HEK293 (cell line): Measurements from ENCODE around the gene PXYLP1.

Experiments used
- CTCF ChIA-PET: fragments of 350-600 bp; formaldehyde crosslinking; extraction: SDS; loops from one replicate; lab custom pipeline; 2021; ENCODE audit warnings: antibody characterized with exemption; lab: Yijun Ruan, JAX
- POLR2A ChIA-PET: fragments of 300-600 bp; formaldehyde crosslinking; extraction: SDS; loops from one replicate; lab custom pipeline; 2020; ENCODE audit warnings: antibody characterized with exemption, inconsistent platforms; lab: Yijun Ruan, JAX
- H3K27ac ChIP-seq: fragments of 200-500 bp; sonication (Bioruptor generic); 2 replicates; pipeline ENCODE4 v1.5.1; 2014; ENCODE audit warnings: low read depth, low read length, control low read depth, inconsistent platforms; ENCODE audit errors: extremely low read depth
- H3K36me3 ChIP-seq, 2 experiments: fragments of 200-500 bp in 1 of 2; sonication (Bioruptor generic) in 1 of 2; 1 replicate in 1 of 2; 2 replicates in 1 of 2; pipeline ENCODE4 v1.5.1; 2014 to 2017; ENCODE audit warnings: inconsistent platforms in 2 of 2, low read length in 2 of 2; ENCODE audit not compliant: control insufficient read depth in 2 of 2, insufficient read depth in 1 of 2
- H3K4me1 ChIP-seq: fragments of 200-500 bp; sonication (Bioruptor generic); 2 replicates; pipeline ENCODE4 v1.5.1; 2014; ENCODE audit warnings: mild to moderate bottlenecking, low read length, inconsistent platforms; ENCODE audit not compliant: control insufficient read depth, insufficient read depth
- H3K4me3 ChIP-seq: 2 replicates; pipeline ENCODE4 v1.5.1; 2011; ENCODE audit warnings: low read depth, mild to moderate bottlenecking, control low read depth, low read length, moderate library complexity
- H3K9me3 ChIP-seq: fragments of 200-500 bp; sonication (Bioruptor generic); 2 replicates; pipeline ENCODE4 v1.5.1; 2014; ENCODE audit warnings: low read depth, low read length, inconsistent platforms; ENCODE audit not compliant: control insufficient read depth, insufficient read depth
- BCL11A ChIP-seq: fragments of 450-650 bp; formaldehyde crosslinking; IDR thresholded peaks from 2 replicates; pipeline ENCODE4 v1.5.1; 2016; ENCODE audit warnings: low read depth, missing biosample characterization, missing genetic modification characterization
- GLI4 ChIP-seq: fragments of 450-650 bp; formaldehyde crosslinking; IDR thresholded peaks from 2 replicates; pipeline ENCODE4 v1.5.1; 2016; ENCODE audit warnings: missing biosample characterization, missing genetic modification characterization
- SETDB1 ChIP-seq: IDR thresholded peaks from one replicate; pipeline ENCODE4 v1.6.1; 2017; ENCODE audit warnings: mild to moderate bottlenecking, low read length, moderate library complexity, mixed read lengths; ENCODE audit not compliant: insufficient read length
- TRIM28 ChIP-seq: IDR thresholded peaks from 2 replicates; pipeline ENCODE4 v1.6.1; 2011; ENCODE audit warnings: low read length, control low read depth, borderline replicate concordance
- ZIC2 ChIP-seq: fragments of 450-650 bp; formaldehyde crosslinking; IDR thresholded peaks from 2 replicates; pipeline ENCODE4 v1.5.1; 2016; ENCODE audit warnings: missing biosample characterization, missing genetic modification characterization
- ZNF184 ChIP-seq: fragments of 450-650 bp; IDR thresholded peaks from 2 replicates; pipeline ENCODE4 v1.5.1; 2018; ENCODE audit warnings: missing biosample characterization, mild to moderate bottlenecking, missing genetic modification characterization
- ZNF19 ChIP-seq: fragments of 450-650 bp; formaldehyde crosslinking; IDR thresholded peaks from 2 replicates; pipeline ENCODE4; 2016; ENCODE audit warnings: missing biosample characterization, missing genetic modification characterization, low read depth
- ZNF521 ChIP-seq: fragments of 450-650 bp; formaldehyde crosslinking; IDR thresholded peaks from 2 replicates; pipeline ENCODE4 v1.5.1; 2017; ENCODE audit warnings: missing biosample characterization, mild to moderate bottlenecking, missing genetic modification characterization
- ZNF596 ChIP-seq: fragments of 450-650 bp; IDR thresholded peaks from 2 replicates; pipeline ENCODE4 v1.5.0; 2018; ENCODE audit warnings: missing biosample characterization, mild to moderate bottlenecking, missing genetic modification characterization, moderate library complexity
- ZNF707 ChIP-seq: fragments of 450-650 bp; formaldehyde crosslinking; IDR thresholded peaks from 2 replicates; pipeline ENCODE4 v1.5.1; 2016; ENCODE audit warnings: missing biosample characterization, missing genetic modification characterization
- ZNF768 ChIP-seq: fragments of 450-650 bp; formaldehyde crosslinking; IDR thresholded peaks from 2 replicates; pipeline ENCODE4 v1.5.1; 2018; ENCODE audit warnings: missing biosample characterization, mild to moderate bottlenecking, missing genetic modification characterization
- ZNF785 ChIP-seq: fragments of 450-650 bp; formaldehyde crosslinking; IDR thresholded peaks from 2 replicates; pipeline ENCODE4 v1.5.1; 2016; ENCODE audit warnings: missing biosample characterization, missing genetic modification characterization
- TF ChIP-seq, protein P1 (sequence below): fragments of 450-650 bp; formaldehyde crosslinking; IDR thresholded peaks from 2 replicates; pipeline ENCODE4 v1.5.1; 2016; ENCODE audit warnings: missing biosample characterization, missing genetic modification characterization
- TF ChIP-seq, protein P2 (sequence below): fragments of 450-650 bp; formaldehyde crosslinking; IDR thresholded peaks from 2 replicates; pipeline ENCODE4 v1.5.1; 2017; ENCODE audit warnings: missing biosample characterization, missing genetic modification characterization
- TF ChIP-seq, protein P3 (sequence below): fragments of 450-650 bp; formaldehyde crosslinking; IDR thresholded peaks from 2 replicates; pipeline ENCODE4 v1.5.1; 2016; ENCODE audit warnings: missing biosample characterization, missing genetic modification characterization

The PXYLP1 gene

DNA sequence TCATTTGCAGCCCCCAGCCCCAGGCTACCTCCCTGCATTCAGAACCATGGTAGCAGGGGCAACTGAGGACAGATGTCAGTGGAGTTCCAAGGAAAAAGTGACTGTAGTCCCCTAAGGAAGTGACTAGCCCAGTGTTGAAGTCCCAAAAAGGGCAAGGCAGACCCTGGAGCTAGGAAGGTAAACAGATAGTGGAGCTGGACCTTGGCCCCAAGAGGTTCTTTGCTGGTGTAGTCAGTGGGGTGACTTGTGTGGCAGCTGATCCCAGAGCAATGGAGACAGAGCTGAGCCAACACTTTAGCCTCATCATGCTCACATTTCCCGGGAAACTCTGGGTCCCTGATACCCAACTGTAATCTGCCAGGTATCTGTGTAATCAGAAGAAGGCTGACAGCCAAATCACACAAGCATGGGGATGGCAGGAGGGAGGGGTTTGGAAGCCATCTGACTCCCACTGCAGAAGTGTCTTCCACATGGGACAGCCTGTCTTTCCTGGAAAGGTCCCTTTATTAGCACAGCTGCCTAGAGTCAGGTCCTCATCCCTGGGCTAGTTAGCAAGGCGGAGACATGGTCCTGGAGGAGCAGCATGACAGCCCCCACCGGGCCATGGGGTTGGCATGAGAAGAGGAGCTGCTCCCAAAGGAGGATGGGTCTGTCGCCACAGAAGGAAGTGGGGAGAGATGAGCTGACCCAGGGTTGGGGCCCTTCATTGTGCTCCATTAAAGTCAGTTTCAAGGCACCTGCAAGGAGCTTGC, 39.8 kb downstream of the PXYLP1 start:
- H3K9me3 ChIP-seq = no peaks in the 10 kb centered on the region
- H3K27ac ChIP-seq = no peak overlapping the region
- no peak overlapping the region for H3K4me3 ChIP-seq
- POLR2A ChIA-PET = no interaction called here
- no peaks in the 10 kb centered on the region for H3K4me1 ChIP-seq
- H3K36me3 ChIP-seq = no peaks in the 10 kb centered on the region
- CTCF ChIA-PET = interaction anchor here (0.6 to 0.8 kb wide), 5 partner anchors 16 to 270 kb away, joined by 3 read pairs; partner anchors contain the start of gene PXYLP1
- TF ChIP-seq ZNF596 (tag by site-specific recombination) (no peak), ZNF707 (tag by site-specific recombination) (no peak), GLI4 (tag by site-specific recombination) (no peak), ZNF768 (tag by site-specific recombination) (no peak)
- TF ChIP-seq, protein P1, sequence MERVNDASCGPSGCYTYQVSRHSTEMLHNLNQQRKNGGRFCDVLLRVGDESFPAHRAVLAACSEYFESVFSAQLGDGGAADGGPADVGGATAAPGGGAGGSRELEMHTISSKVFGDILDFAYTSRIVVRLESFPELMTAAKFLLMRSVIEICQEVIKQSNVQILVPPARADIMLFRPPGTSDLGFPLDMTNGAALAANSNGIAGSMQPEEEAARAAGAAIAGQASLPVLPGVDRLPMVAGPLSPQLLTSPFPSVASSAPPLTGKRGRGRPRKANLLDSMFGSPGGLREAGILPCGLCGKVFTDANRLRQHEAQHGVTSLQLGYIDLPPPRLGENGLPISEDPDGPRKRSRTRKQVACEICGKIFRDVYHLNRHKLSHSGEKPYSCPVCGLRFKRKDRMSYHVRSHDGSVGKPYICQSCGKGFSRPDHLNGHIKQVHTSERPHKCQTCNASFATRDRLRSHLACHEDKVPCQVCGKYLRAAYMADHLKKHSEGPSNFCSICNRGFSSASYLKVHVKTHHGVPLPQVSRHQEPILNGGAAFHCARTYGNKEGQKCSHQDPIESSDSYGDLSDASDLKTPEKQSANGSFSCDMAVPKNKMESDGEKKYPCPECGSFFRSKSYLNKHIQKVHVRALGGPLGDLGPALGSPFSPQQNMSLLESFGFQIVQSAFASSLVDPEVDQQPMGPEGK (tag by site-specific recombination) = no peak

DNA sequence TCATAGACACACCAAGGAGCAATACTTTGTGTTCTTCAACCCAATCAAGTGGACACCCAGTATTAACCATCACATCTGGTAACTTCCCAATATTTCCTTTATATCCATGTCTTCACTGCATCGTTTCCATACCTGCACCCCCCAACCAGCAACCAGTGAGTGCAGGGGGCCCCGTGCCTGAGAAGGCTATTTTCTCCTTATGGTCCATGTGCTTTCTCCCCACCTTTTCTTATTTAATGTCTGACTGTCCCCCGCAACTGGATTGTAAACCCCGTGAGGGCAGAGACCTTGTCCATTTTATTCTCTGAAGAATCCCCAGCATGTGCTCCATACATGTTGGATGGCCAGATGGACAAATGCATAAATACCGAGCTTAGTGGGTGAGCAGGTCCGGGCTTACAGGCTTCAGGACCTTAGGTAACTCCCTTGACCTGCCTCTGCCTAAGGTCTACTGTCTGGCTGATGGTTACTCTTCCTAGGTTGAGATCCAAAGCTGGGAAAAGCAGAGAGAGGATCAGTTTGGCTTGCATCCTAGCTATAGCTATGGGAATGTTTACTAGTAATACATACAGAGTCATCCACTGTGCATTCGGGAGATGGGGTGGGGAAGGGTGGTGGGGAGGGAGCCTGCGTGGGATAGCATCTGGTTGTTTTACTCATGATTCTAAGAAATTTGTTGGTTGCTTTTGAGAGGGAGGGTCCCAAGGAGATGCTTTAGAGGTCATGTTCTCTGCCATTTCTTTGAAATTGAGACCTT, 41.5 kb downstream of the PXYLP1 start:
- TF ChIP-seq ZIC2 (tag by site-specific recombination) (no peak), BCL11A (tag by site-specific recombination) (no peak), TRIM28 (no peak), ZNF19 (tag by site-specific recombination) (no peak), SETDB1 (no peak), ZNF521 (no peak), ZNF785 (tag by site-specific recombination) (no peak), ZNF184 (no peak)
- TF ChIP-seq, protein P2, sequence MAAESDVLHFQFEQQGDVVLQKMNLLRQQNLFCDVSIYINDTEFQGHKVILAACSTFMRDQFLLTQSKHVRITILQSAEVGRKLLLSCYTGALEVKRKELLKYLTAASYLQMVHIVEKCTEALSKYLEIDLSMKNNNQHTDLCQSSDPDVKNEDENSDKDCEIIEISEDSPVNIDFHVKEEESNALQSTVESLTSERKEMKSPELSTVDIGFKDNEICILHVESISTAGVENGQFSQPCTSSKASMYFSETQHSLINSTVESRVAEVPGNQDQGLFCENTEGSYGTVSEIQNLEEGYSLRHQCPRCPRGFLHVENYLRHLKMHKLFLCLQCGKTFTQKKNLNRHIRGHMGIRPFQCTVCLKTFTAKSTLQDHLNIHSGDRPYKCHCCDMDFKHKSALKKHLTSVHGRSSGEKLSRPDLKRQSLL (tag by site-specific recombination) = no peak
- TF ChIP-seq, protein P3, sequence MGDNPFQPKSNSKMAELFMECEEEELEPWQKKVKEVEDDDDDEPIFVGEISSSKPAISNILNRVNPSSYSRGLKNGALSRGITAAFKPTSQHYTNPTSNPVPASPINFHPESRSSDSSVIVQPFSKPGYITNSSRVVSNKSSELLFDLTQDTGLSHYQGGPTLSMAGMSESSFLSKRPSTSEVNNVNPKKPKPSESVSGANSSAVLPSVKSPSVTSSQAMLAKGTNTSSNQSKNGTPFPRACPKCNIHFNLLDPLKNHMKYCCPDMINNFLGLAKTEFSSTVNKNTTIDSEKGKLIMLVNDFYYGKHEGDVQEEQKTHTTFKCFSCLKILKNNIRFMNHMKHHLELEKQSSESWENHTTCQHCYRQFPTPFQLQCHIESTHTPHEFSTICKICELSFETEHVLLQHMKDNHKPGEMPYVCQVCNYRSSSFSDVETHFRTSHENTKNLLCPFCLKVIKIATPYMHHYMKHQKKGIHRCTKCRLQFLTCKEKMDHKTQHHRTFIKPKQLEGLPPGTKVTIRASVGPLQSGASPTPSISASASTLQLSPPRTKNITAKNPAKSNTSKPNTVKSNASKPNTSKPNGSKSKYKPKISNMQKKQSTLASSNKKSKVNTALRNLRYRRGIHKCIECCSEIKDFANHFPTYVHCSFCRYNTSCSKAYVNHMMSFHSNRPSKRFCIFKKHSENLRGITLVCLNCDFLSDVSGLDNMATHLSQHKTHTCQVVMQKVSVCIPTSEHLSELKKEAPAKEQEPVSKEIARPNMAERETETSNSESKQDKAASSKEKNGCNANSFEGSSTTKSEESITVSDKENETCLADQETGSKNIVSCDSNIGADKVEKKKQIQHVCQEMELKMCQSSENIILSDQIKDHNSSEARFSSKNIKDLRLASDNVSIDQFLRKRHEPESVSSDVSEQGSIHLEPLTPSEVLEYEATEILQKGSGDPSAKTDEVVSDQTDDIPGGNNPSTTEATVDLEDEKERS (tag by site-specific recombination) = no peak
- TF ChIP-seq, protein P1 (tag by site-specific recombination) = no peak
- TF ChIP-seq, all 188 proteins: peak for 0
- Histone ChIP-seq H3K4me1 (no peaks in the 10 kb centered on the region), H3K27ac (no peak overlapping the region), H3K4me3 (no peak overlapping the region), H3K9me3 (no peaks in the 10 kb centered on the region), H3K36me3 (no peaks in the 10 kb centered on the region)
- POLR2A ChIA-PET = no interaction called here
- CTCF ChIA-PET = interaction anchor here (0.8 to 1.0 kb wide), 2 partner anchors 19 to 80 kb away, joined by 3 to 4 read pairs; no protein-coding TSS in a partner anchor
